Medulla oblongata (tissue), 1 donor: ENCODE data around the gene TLL1.

Experiments
- DNase-seq: peaks from one replicate; pipeline ENCODE4 v3.0.0-alpha.2; 2015; ENCODE audit errors: extremely low spot score

The TLL1 gene

DNA sequence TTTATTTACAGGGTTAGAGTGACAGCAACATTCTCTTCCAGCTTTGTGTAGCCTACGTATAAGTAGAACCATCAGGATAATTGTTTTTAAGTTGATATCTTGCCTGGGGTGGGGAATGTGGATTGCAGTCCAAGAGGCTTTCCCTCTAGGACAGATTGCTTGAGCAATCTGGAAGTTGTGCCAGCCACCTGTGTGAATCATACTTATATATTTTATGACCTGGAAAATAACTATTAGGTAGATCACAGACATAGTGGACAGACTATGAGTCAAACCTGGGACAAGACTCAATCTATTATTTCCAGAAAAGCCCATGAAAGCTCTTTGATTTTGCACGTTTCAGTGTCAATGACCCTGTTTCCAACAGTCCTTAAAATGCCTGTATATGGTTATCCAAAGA, 98.9 kb downstream of the TLL1 start:
- no peak for DNase-seq

DNA sequence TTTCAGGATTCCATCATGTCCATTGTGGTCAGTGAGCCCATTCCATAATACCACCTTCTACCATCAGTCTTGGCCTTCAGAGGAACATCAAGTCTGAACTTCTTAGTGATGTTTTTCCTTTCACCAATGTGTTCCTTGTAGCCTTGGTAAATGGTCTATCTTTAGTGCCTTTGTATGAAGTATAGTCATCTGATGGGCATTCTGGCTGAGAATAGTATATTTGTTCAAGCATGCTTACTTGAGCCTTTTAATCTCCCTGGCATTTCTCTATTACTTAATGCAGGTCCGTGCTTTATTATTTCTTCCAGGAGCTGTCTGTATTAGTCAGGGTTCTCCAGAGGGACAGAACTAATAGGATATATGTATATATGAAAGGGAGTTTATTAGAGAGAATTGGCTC, 99.7 kb downstream of the TLL1 start:
- no peak for DNase-seq

DNA sequence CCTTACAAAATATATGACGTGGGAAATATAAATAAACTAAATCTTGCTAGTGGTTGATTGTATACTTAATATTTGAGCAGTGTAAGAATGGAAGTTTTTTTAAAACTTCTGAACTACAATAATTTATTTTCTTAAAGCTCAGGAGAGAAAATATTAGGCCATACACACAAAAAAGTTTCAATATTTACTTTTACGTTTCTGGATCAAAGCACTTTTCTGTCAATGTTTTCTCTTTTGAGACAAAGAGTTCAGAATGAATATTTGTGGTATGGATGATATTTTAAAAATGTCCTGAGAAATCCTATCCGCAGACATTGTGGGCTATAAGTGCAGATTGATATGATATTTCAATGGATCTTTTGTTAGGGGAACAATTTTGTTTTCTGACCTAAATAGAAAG, 109.9 kb downstream of the TLL1 start:
- DNase-seq, result no peak

DNA sequence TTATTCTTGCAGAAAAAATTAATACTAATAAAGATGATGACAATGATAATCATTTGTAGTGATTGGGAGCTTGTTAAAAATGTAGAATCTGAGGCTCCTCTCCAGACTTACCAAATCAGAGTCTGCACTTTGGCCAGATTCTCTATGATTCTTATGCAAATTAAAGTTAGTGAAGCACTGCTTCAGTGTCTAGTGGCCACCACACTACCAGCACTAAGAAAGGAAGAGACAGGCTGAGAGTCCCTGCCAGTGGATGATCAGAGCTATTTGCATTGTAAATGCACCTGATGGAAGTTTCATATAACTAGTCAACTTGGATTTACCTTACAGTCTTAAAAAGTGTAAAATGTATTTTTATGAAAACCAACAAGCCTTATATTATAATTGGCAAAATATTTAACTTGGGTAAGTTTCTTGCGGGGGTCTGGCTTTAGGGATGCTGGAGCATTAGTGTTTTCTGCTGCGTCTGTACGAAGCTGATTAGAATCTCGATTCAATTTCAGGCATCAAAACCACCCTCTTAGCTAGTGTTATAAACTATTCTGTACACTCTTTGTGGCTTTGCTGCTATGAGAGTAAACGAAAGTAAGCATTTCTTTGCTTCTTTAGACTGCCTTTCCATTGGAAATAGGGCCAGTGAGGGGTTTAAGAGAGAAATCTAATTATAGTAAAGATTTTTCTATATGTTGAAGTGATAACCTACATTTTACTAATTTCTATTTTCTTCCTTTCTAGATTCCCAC, 114.1 kb downstream of the TLL1 start:
- DNase-seq, result no peak

DNA sequence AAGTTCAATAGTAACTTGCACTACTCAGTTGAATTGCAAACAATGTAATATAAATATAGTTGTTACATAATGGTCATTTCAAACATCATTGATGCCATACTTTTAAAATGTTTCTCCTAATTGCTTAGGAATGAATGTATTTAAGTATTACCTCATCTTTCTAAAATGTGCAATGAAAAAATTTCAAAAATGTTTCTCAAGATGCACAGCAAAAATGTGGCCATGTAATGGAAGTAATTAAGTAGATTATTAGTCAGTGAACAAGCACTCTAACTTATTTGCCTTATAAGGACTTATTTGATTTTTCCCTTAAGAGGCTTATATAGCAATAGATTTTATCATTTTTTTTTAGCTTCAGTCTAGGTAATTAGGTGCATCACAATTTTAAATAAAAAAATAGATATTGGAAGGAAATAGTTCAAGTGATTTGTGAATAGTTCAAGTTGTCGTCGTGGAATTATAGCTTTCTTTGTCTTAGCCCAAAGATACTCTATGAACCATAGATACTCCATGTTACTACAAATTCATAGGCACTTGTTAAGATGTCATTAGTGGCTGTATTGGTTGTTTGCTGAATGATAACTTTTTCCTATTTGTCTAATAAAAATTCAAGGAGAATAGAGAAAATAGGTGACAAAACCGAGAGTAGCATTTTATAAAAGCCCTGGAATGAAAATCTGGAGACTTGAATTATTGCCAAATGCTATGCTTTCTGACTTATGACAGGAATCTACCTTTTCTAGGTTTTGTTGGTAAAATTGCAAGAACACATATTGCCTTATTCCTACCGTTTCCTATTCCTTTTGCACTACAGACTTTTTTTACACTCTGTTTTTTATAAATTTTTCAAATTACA, 118.5 kb downstream of the TLL1 start:
- no peak for DNase-seq

DNA sequence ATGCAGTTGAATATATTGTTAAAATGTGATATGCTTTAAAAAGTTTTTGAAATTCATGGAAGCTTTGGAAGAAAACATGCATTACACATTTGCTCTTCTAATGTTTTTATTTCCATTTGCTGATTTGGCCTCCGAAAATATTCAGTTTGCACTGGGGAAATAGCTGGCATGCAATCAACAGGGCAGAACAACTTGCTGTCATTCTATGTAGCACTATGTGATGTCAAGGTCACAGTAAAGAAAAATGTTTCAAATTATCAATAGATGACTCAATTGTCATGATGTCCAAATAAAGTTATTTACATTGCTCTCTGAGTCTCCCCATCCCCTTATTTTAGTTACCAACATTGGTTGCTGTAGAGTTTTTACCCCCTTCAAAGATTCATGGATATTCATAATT, 119.2 kb downstream of the TLL1 start:
- DNase-seq, result no peak

DNA sequence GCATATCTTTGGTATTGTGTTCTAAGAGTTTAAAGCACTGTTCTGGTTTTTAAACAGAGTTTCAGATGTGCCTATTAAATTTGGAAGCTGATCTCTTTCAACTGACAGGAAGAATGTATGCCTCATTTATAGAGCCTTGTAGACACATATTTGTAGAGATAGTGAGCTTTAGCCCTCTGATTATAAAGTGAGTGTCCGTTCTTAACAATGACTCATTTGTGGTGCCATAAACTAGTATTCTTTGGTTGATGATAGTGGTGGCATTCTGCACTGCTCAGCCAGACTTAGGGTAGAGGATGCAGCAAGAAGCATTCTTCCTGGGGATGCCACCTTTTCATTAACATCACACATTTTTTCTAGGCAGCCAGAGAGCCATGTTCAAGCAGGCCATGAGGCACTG, 121.7 kb downstream of the TLL1 start:
- no peak for DNase-seq

DNA sequence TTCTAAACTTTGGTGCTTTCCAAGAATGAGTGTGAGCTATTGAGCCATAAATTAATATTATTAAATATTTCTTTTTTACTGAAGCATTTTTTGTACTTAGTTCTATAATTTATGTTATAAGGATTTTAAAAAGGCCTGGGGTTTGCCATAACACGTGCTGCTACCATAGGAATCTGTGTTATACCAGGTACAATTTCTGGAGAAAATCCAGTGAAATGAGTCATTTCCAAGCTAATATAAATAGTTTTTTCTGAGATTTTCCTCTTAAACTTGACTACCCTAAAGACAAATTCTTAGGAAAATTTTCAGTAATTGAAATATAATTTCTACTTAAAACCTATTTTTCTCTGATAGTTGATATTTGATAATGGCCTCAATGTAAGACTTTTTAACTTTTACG, 130.8 kb downstream of the TLL1 start:
- DNase-seq, result no peak

DNA sequence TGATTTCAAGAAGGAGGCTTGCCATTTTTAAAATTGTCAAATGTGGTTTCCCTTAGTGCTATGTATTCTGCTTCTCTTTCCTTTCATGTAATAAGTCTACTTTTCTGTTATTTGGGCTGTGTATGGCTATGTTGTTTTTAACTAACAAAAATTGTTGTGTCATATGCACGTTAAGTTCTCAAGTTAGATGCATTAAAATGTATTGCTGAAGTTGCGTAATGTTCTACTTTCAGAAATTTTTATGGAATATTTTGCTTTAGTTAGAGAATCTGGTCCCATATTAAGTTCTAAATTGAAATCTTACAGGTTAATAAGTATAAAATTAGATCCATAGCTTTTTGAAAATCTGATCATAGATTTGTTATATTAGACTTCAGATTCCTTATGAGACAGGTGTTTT, 133.2 kb downstream of the TLL1 start:
- no peak for DNase-seq

DNA sequence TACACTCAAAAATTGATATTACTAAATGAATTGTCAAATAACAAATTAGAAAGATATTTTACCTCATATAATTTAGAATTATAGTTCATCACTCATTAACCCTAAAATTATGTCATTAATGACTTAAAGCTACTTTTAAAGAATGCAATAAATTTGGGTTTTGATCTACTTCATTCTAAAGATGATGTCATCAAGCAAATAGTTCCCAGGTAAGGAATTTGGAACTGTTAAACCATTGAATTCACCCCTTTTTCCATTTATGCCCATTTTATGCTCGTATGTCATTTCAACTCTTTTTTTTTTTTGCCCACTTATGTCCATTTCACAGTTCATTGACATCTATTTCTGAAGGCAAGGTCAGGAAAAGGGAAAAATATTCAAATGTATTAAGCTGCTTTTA, 135.5 kb downstream of the TLL1 start:
- no peak for DNase-seq

DNA sequence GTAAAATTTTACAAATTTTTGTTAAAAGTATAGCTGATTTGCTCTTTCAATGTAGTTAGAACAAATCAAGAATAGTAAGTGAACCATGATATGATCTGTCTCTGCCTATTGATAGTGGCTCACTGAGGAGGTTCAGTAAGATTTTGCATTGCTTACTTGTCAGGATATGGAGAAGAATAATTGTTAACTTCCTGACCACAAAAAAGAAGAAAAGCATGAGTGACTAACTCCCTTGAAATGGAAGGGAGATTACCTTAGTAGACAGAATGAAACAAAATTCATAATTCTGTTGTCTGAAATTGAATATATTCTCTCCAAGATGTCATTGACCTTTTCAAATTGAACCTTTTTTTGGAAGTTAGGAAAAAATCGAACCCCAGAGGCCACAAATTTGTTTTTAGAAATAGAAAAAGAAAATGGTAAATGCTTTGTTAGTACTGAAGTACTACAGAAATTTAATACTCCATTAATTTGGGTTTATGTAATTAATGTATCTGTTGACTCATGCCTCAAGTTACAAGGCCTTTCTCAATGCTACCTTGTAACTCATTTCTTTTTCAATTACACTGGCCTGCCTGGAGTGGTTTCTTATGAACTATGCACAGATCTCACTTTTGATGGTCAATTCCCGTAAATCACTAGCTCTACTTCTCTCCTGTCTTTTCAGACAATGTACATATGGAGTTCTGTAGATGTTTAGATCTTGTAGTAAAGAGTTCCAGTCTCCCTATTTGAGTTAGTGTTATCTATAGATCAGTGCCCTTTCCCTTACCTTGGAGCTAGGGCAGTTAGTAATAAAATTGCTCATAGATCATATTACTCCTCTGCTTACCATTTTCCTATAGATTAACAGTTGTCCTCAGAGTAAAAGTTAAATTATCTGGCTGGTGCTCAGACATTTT, 139.3 kb downstream of the TLL1 start:
- DNase-seq, result no peak

DNA sequence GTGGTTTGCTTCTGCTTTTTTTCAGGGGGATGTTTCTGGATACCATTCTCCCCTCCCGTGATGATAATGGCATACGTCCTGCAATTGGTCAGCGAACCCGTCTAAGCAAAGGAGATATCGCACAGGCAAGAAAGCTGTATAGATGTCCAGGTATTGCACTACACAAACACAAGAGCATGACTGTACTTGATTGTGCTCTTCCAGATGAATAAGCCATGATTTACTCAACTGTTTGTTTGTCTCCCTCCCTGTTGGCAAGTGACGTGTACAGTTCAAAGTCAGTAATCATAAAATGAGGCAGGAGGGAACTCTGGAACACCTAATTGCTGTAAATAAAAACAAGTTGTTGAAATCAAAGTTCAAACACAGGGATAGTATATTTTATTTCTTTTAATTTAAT, 141.4 kb downstream of the TLL1 start:
- no peak for DNase-seq

DNA sequence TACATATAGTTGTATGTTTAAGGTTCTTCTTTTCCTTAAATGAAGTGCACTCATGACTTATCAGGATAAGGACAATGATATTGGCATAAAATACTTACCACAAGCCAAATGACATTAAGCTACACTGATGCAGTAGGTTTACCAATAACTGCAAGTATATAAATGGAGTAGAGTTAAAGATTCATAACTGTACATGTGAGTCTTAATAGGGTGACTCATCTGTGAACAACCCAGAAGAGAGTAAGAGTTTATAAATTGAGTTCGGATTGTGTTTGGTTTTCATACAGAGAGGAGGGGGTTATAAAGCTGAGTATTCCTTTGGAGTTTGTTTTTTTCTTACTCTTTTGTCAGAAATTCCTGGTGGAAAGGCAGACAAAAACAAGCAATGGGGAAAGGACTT, 144.8 kb downstream of the TLL1 start:
- no peak for DNase-seq

DNA sequence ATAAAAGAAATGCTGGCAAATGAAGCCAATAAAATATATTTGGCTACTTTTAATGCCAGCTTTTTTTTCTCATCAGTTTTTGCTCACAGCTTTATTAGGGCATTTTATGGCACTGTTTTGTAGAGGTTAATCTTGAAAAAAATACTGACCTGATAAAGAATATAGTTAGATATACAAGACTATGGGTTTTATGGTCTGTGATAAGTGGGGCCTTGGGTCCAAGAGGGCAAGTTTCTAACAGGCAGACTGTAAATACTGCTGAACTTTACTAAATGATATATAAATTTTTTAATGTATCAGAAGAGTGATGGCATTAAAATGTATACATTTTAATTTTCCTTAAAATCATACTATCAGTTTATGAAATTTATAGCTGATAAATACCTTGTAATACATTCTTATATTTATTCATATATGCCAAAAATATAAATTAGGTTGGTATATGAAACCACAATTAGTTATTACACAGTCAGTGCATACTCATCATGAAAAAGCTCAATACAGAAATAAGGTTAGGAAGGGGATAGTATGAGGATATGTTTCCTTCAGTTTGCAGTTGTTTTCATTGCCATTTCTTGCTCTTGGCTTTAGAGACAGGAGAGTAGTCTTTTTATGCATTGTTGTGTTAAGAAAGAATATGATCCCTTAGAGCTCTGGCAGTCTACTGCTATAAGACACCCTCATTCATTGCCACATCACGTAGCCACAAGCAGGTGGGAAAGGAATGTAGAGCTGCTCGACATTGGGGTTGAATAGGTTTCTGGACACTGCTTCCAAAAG, 146.6 kb downstream of the TLL1 start:
- DNase-seq, result no peak

DNA sequence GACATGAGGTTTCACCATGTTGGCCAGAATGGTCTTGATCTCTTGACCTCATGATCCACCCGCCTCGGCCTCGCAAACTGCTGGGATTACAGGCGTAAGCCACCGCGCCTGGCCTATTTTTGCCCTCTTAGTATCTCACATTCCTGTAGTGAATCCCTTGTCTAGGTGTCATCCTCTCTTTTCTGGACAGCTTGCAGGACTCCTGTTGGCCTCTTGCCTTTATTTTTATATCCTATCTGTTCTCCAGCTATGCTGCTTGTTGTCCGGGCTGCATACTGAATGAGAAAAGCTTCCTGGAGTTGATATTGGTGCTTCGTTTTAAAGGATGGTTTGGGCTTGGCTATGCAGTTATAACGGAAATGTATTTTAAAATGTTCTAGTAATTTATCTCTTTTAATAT, 148.6 kb downstream of the TLL1 start:
- DNase-seq, result no peak

DNA sequence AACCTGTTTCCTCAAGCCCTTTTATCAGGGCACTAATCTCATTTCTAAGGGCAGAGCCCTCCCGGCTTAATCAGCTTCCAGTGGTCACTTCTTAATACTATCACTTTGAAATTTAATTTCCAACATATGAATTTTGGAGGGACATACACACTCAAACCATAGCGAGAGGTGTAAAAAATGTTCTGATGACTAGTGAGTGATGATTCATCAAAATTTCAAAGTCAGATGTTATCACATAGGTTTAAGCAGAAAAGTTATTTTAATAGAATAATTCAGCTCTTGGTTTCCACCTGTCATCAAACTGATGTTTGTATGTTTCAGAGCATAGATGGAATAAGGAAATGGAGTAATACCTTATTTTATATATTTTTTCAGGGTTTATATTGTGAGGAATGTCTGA, 161.9 kb downstream of the TLL1 start:
- DNase-seq, result no peak

DNA sequence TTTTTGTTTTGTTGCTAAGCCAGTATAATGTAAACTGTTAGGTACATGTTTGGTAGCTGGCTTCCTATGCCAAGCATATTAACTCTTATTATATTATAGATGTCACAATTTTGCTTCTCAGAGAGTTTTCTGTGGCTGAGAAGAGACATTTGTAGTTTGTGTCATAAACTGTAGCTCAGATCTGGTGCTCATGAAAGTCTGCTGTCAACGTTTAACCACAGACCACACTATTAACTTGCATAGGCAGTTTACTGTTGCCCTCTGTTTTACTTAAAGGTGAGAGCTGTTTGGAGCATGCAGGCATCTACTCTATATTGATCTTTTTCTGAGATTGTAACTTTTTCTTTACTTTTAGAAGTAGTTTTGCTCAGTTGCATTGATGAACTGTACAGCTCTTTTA, 166.8 kb downstream of the TLL1 start:
- no peak for DNase-seq

DNA sequence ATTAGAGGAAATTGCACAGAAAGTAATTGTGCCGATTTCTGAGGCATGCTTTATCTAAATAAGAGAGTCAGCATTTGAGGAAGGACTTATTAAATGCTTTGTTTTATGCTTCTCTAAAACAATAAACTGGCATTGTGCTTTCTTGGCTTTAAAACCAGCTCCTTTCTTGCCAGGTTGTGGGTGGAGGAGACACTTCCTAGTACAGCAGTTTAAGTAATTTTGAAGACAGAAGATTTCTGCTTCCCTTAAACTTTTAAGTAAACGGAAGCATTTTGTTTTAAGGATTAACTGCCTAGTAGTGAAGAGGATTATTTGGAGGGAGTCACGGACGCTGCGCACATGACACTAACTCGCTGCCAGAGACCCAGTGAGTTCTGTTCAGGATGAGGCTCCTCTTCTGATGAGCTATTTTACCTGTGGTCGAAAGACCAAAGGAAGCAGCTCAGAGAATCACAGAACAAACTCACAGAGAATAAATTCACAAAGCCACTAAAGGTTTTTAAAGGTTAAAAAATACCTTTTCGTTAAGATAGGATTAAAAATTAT, 169.5 kb downstream of the TLL1 start:
- no peak for DNase-seq

DNA sequence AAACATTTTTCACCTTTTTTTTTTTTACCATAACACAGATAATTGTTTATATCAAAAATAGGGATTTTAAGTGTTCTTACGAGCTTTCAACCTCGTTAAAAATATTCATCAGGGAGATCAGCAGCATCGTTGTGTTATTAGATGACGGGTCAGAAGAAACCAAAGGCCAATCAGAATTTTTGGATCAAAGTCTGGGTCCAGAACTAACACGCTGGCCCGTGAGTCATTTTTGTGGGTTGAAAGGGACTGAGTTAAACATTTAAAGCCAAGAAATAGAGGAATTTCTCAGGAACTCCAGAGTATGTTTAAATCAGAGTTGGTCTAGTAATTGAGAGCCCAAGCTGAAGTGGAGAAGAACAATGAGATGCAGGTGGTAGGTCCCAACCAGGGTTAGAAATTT, 170.8 kb downstream of the TLL1 start:
- no peak for DNase-seq

DNA sequence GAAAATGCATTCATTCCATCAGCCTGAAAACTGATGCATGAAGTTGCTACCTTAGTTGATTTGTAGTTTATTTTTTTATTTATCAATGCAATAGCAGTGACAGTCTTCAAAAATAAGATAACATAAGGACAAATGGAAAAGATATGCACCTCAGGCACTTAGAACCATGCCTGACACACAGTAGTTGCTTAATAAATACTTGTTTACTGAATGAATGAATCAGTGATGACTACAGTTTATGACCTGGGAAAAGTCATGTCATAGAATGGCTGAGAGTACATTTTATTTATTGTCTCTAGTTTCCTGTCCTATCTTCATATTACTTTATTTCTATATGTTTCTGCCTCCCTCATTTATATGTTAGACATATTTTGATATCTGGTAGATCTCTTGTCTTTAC, 171.8 kb downstream of the TLL1 start:
- no peak for DNase-seq

DNA sequence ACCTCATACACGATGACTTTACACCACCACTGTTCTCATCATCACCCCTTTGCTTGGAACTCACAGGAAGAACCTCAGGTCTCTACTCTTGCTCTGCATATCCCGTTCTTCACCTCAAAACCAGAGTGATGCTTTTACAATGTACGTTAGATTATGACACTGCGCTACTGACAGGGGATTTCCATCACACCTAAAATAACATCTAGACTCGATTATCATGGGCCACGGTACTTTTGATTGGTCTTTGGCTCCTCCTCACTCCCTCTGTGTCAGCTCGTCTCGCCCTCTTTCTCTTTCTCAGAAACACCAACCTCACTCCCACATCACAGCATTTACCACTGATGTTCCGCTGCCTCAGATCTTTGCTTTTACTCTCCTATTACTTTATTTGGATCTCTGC, 172.4 kb downstream of the TLL1 start:
- no peak for DNase-seq
